GM18519 (cell line): ENCODE data around the gene LGALS12.
"Not testable (repeated sequence)": the region's sequence is repeated elsewhere in the genome, so short reads cannot be mapped to it uniquely, and the experiment has no call there.

ENCODE experiments used
- ATAC-seq: cut with Tn5 transposase; IDR thresholded peaks from one replicate; pipeline ENCODE4 v1.9.1; 2021; ENCODE audit warnings: mild to moderate bottlenecking, moderate library complexity; ENCODE audit not compliant: unreplicated experiment, low FRiP score

The LGALS12 gene

GRCh38 chr11:63504054-63504453 is 1.8 kb upstream of the LGALS12 start:
- no peak for ATAC-seq

- ATAC-seq: no peak
Measured at GRCh38 chr11:63504933-63505586, 824 bp upstream of the LGALS12 start.

- no peak for ATAC-seq
Measured at GRCh38 chr11:63506876-63507275, 992 bp downstream of the LGALS12 start.

- no peak for ATAC-seq
Measured at GRCh38 chr11:63507511-63507910, 1.6 kb downstream of the LGALS12 start.

GRCh38 chr11:63508009-63508408 is 2.1 kb downstream of the LGALS12 start:
- no peak for ATAC-seq

GRCh38 chr11:63508745-63509144 is 2.9 kb downstream of the LGALS12 start:
- no peak for ATAC-seq

- ATAC-seq: no peak
Measured at GRCh38 chr11:63510360-63511047, 4.6 kb downstream of the LGALS12 start.

GRCh38 chr11:63511048-63511748 is 5.3 kb downstream of the LGALS12 start:
- ATAC-seq: no peak

GRCh38 chr11:63512816-63513215 is 6.9 kb downstream of the LGALS12 start:
- no peak for ATAC-seq

- no peak for ATAC-seq
Measured at GRCh38 chr11:63516109-63516508, 10.2 kb downstream of the LGALS12 start.

GRCh38 chr11:63517156-63517555 is 11.3 kb downstream of the LGALS12 start:
- ATAC-seq: no peak

- ATAC-seq: no peak
Measured at GRCh38 chr11:63518548-63518947, 12.7 kb downstream of the LGALS12 start.

GRCh38 chr11:63520606-63521170 is 14.8 kb downstream of the LGALS12 start:
- ATAC-seq: no peak

- no peak for ATAC-seq
Measured at GRCh38 chr11:63521896-63522295, 16.0 kb downstream of the LGALS12 start.

GRCh38 chr11:63523151-63523550 is 17.3 kb downstream of the LGALS12 start:
- ATAC-seq: no peak

- no peak for ATAC-seq
Measured at GRCh38 chr11:63527667-63528066, 21.8 kb downstream of the LGALS12 start.

- not testable (repeated sequence) for ATAC-seq
Measured at GRCh38 chr11:63528156-63528555, 22.3 kb downstream of the LGALS12 start.

GRCh38 chr11:63528729-63529278 is 22.9 kb downstream of the LGALS12 start:
- ATAC-seq: not testable (repeated sequence)

- not testable (repeated sequence) for ATAC-seq
Measured at GRCh38 chr11:63529373-63529772, 23.5 kb downstream of the LGALS12 start.

- no peak for ATAC-seq
Measured at GRCh38 chr11:63530021-63530420, 24.1 kb downstream of the LGALS12 start.
